ENCODE results near the gene GAS7. TPM values are rescaled to one million over a fixed set of nuclear protein-coding genes. Genes with fewer than 3 reads are reported as not detected.
A peak's percentile ranks its signal among the peaks of the same experiment; 100 is the strongest.

GAS7 gene
- total RNA-seq, 2 experiments from 2014 or later: 0.24 to 0.26 TPM

DNA sequence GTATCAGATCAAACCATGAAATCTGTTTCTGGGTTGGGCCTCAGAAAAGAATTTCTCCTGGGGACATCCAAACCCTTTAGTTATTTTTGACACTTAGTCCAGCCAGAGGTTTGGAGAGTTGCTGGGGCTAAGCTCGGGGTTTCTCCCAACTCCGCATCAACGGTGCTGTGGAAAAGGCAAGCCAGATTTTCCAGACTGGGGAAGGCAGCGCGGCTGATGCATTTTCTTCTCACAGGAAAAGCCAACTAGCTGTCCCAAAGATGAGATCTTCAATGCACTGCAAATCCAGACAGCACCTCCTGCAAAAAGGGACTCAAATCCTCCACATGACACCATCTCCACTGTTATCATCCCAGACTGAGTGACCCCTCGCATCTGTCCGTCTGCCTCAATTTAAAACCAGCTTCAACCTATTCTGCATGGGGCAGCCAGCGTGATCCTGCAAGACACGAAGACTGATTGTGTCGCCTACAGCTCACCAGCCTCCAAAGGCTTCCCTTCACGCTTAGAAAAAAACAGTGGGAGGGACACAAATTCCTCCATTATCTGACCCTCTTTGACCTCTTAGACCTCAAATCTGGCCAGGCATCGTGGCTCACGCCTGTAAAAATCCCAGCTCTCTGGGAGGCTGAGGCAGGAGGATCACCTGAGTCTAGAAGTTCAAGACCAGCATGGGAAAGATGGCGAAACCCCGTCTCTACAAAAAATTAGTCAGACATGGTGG lies 62.0 kb downstream of the GAS7 start:
- Mint-ChIP-seq H3K4me1 (ENCODE audit: low read depth) (no peaks in the 10 kb centered on the region), H3K4me3 (no peak overlapping the region), H3K27ac (no peak overlapping the region), H3K27me3 (peaks cover 1% of the 10 kb centered on the region), H3K36me3 (no peaks in the 10 kb centered on the region), H3K9me3 (no peaks in the 10 kb centered on the region)
- CTCF ChIA-PET: no interaction called here
- DNase-seq: no peak
- intact Hi-C loops (cut with micrococcal nuclease): no loop called here
- POLR2A ChIA-PET: no interaction called here

GRCh38 chr17:10135539-10136257 lies 62.7 kb downstream of the GAS7 start:
- no peaks in the 10 kb centered on the region for H3K36me3 Mint-ChIP-seq
- no peaks in the 10 kb centered on the region for H3K9me3 Mint-ChIP-seq
- H3K27me3 Mint-ChIP-seq: peaks cover 1% of the 10 kb centered on the region
- H3K27ac Mint-ChIP-seq: no peak overlapping the region
- intact Hi-C loops (cut with micrococcal nuclease): no loop called here
- H3K4me1 Mint-ChIP-seq (ENCODE audit: low read depth): no peaks in the 10 kb centered on the region
- no peak overlapping the region for H3K4me3 Mint-ChIP-seq
- DNase-seq: peak; percentile 14
- POLR2A ChIA-PET: no interaction called here
- CTCF ChIA-PET: no interaction called here

DNA sequence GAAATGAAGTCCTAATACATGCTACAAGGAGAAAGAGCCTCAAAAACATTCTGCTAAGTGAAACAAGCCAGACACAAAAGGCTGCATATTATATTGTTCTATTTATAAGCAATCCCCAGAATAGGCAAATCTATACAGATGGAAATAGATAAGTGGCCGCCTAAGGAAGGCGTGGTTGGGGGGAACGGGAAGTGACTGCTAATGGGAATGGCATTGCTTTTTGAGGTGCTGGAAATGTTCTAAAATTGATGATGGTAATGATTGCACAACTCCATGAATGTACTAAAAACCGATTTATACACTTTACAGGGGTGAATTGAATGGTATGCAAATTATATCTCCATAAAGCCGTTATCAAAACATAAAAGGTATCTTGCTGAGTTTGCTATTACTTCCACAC lies 67.7 kb downstream of the GAS7 start:
- H3K4me1 Mint-ChIP-seq (ENCODE audit: low read depth): peaks cover 3% of the 10 kb centered on the region
- no peak for DNase-seq
- intact Hi-C loops (cut with micrococcal nuclease): no loop called here
- H3K27ac Mint-ChIP-seq: no peak overlapping the region
- no peaks in the 10 kb centered on the region for H3K36me3 Mint-ChIP-seq
- ChIA-PET CTCF (no interaction called here), POLR2A (no interaction called here)
- no peak overlapping the region for H3K4me3 Mint-ChIP-seq
- no peaks in the 10 kb centered on the region for H3K27me3 Mint-ChIP-seq
- no peaks in the 10 kb centered on the region for H3K9me3 Mint-ChIP-seq

GRCh38 chr17:10130263-10130662 lies 68.1 kb downstream of the GAS7 start:
- no peaks in the 10 kb centered on the region for H3K27me3 Mint-ChIP-seq
- H3K36me3 Mint-ChIP-seq: no peaks in the 10 kb centered on the region
- peaks cover 3% of the 10 kb centered on the region for H3K4me1 Mint-ChIP-seq (ENCODE audit: low read depth)
- POLR2A ChIA-PET: no interaction called here
- H3K27ac Mint-ChIP-seq: no peak overlapping the region
- CTCF ChIA-PET: no interaction called here
- H3K4me3 Mint-ChIP-seq: no peak overlapping the region
- DNase-seq: no peak
- intact Hi-C loops (cut with micrococcal nuclease): no loop called here
- no peaks in the 10 kb centered on the region for H3K9me3 Mint-ChIP-seq

- Mint-ChIP-seq H3K36me3 (no peaks in the 10 kb centered on the region), H3K4me3 (no peak overlapping the region), H3K9me3 (no peaks in the 10 kb centered on the region), H3K27me3 (no peaks in the 10 kb centered on the region), H3K4me1 (ENCODE audit: low read depth) (peaks cover 3% of the 10 kb centered on the region), H3K27ac (no peak overlapping the region)
- intact Hi-C loops (cut with micrococcal nuclease): no loop called here
- POLR2A ChIA-PET: no interaction called here
- no peak for DNase-seq
- CTCF ChIA-PET: no interaction called here
Measured at GRCh38 chr17:10127819-10128425, 70.5 kb downstream of the GAS7 start.

- Mint-ChIP-seq H3K9me3 (no peaks in the 10 kb centered on the region), H3K4me1 (ENCODE audit: low read depth) (peaks cover 3% of the 10 kb centered on the region), H3K27ac (no peak overlapping the region), H3K27me3 (peaks cover under 1% of the 10 kb centered on the region), H3K4me3 (no peak overlapping the region), H3K36me3 (no peaks in the 10 kb centered on the region)
- ChIA-PET CTCF (no interaction called here), POLR2A (no interaction called here)
- intact Hi-C loops (cut with micrococcal nuclease): no loop called here
- DNase-seq: peak; percentile 34
Measured at GRCh38 chr17:10126616-10127501, 71.5 kb downstream of the GAS7 start.

GRCh38 chr17:10126276-10126615 lies 72.2 kb downstream of the GAS7 start:
- H3K9me3 Mint-ChIP-seq: no peaks in the 10 kb centered on the region
- POLR2A ChIA-PET: no interaction called here
- CTCF ChIA-PET: no interaction called here
- H3K27me3 Mint-ChIP-seq: peaks cover 7% of the 10 kb centered on the region
- DNase-seq: no peak
- peaks cover 8% of the 10 kb centered on the region for H3K4me1 Mint-ChIP-seq (ENCODE audit: low read depth)
- no peaks in the 10 kb centered on the region for H3K36me3 Mint-ChIP-seq
- no peak overlapping the region for H3K4me3 Mint-ChIP-seq
- intact Hi-C loops (cut with micrococcal nuclease): no loop called here
- no peak overlapping the region for H3K27ac Mint-ChIP-seq

DNA sequence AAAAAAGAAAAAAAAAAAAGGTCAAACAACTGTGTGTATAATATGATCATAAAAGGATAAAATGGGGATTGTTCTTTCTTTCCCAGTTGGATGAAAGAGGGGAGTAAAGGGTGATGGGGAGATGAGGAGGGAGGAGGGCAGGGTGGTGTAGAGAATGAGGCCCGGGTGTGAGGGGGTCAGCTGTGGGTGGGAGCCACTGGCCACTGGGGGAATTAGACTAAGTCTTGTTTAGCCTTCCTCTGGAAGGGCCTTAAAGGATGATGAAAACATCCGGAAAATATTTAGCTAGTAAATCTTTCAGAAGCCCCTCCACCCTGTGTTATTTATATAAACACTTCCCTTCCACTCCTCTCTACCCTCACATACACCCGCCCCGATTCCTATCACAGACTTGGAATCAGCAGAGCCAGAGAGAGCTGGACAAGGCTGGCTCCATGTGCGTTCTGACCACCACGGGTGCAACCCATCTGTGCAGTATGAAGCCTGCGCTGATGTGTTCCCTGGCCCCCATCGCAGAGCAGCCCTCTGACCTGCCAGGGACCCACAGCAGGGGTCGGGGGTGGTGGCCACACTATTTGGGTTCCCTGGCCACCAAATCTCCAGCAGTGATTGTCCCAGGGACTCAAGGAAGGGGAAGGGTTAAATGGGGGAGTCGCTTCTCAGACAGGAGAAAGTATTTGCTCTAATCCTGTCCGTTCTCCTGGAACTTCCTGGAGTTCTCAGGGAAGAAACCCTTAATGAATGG lies 72.7 kb downstream of the GAS7 start:
- peaks cover 8% of the 10 kb centered on the region for H3K4me1 Mint-ChIP-seq (ENCODE audit: low read depth)
- H3K9me3 Mint-ChIP-seq: no peaks in the 10 kb centered on the region
- no peak overlapping the region for H3K27ac Mint-ChIP-seq
- no peaks in the 10 kb centered on the region for H3K36me3 Mint-ChIP-seq
- intact Hi-C loops (cut with micrococcal nuclease): no loop called here
- ChIA-PET POLR2A (no interaction called here), CTCF (no interaction called here)
- H3K4me3 Mint-ChIP-seq: no peak overlapping the region
- no peak for DNase-seq
- peaks cover 7% of the 10 kb centered on the region for H3K27me3 Mint-ChIP-seq

GRCh38 chr17:10123093-10123492 lies 75.3 kb downstream of the GAS7 start:
- DNase-seq: no peak
- H3K36me3 Mint-ChIP-seq: no peaks in the 10 kb centered on the region
- CTCF ChIA-PET: no interaction called here
- no peak overlapping the region for H3K4me3 Mint-ChIP-seq
- H3K9me3 Mint-ChIP-seq: no peaks in the 10 kb centered on the region
- POLR2A ChIA-PET: no interaction called here
- H3K27ac Mint-ChIP-seq: no peak overlapping the region
- intact Hi-C loops (cut with micrococcal nuclease): no loop called here
- H3K4me1 Mint-ChIP-seq (ENCODE audit: low read depth): peaks cover 21% of the 10 kb centered on the region
- H3K27me3 Mint-ChIP-seq: peaks cover 12% of the 10 kb centered on the region

- DNase-seq: no peak
- ChIA-PET POLR2A (no interaction called here), CTCF (no interaction called here)
- Mint-ChIP-seq H3K27me3 (peaks cover 12% of the 10 kb centered on the region), H3K4me3 (no peak overlapping the region), H3K4me1 (ENCODE audit: low read depth) (peaks cover 26% of the 10 kb centered on the region), H3K36me3 (no peaks in the 10 kb centered on the region), H3K27ac (no peak overlapping the region), H3K9me3 (no peaks in the 10 kb centered on the region)
- intact Hi-C loops (cut with micrococcal nuclease): no loop called here
Measured at GRCh38 chr17:10121971-10122707, 76.3 kb downstream of the GAS7 start.

GRCh38 chr17:10120749-10121148 lies 77.7 kb downstream of the GAS7 start:
- H3K27ac Mint-ChIP-seq: no peak overlapping the region
- intact Hi-C loops (cut with micrococcal nuclease): no loop called here
- ChIA-PET CTCF (no interaction called here), POLR2A (no interaction called here)
- no peaks in the 10 kb centered on the region for H3K9me3 Mint-ChIP-seq
- DNase-seq: no peak
- H3K4me3 Mint-ChIP-seq: no peak overlapping the region
- H3K4me1 Mint-ChIP-seq (ENCODE audit: low read depth): peaks cover 25% of the 10 kb centered on the region
- peaks cover 12% of the 10 kb centered on the region for H3K27me3 Mint-ChIP-seq
- no peaks in the 10 kb centered on the region for H3K36me3 Mint-ChIP-seq
